Activated T-helper 9 cell treated with anti-CD3 and anti-CD28 coated beads, Interleukin-2, amount 50 U/mL, for 16 hours (primary cell): ENCODE results near the gene ALPP.
"Not testable (repeated sequence)": the region's sequence is repeated elsewhere in the genome, so short reads cannot be mapped to it uniquely, and the experiment has no call there.

ENCODE experiments used
- DNase-seq: peaks from one replicate; pipeline ENCODE4 v3.0.0-alpha.2; 2020; ENCODE audit warnings: low read depth

The ALPP gene

GRCh38 chr2:232406556-232407310, 28.2 kb downstream of the ALPP start, which contains the start of gene ALPG:
Gene ALPG (plus strand): TSS chr2:232406844. CDS start chr2:232406895, 51 bp downstream.
- DNase-seq: no peak

GRCh38 chr2:232407428-232408150, 29.0 kb downstream of the ALPP start:
- DNase-seq: not testable (repeated sequence)

GRCh38 chr2:232408269-232408668, 29.7 kb downstream of the ALPP start:
- not testable (repeated sequence) for DNase-seq

GRCh38 chr2:232409617-232410016, 31.1 kb downstream of the ALPP start:
- not testable (repeated sequence) for DNase-seq

- no peak for DNase-seq
These were observed 31.8 kb downstream of the ALPP start for GRCh38 chr2:232410238-232410900.

- DNase-seq: no peak
These were observed 33.5 kb downstream of the ALPP start for GRCh38 chr2:232411901-232412629.

GRCh38 chr2:232412986-232413385, 34.4 kb downstream of the ALPP start:
- DNase-seq: no peak

- no peak for DNase-seq
These were observed 36.7 kb downstream of the ALPP start for GRCh38 chr2:232415138-232415690.

- DNase-seq: no peak
These were observed 37.4 kb downstream of the ALPP start for GRCh38 chr2:232415736-232416520.

GRCh38 chr2:232416521-232417470, 38.2 kb downstream of the ALPP start:
- no peak for DNase-seq

- no peak for DNase-seq
These were observed 38.9 kb downstream of the ALPP start for GRCh38 chr2:232417489-232417888.

- DNase-seq: no peak
These were observed 39.5 kb downstream of the ALPP start for GRCh38 chr2:232418056-232418455.

- DNase-seq: no peak
These were observed 40.1 kb downstream of the ALPP start for GRCh38 chr2:232418466-232419244.

- DNase-seq: no peak
These were observed 40.9 kb downstream of the ALPP start for GRCh38 chr2:232419245-232420072.

- no peak for DNase-seq
These were observed 41.5 kb downstream of the ALPP start for GRCh38 chr2:232420073-232420454.

GRCh38 chr2:232420463-232421188, 42.1 kb downstream of the ALPP start:
- no peak for DNase-seq

GRCh38 chr2:232421189-232421785, 42.7 kb downstream of the ALPP start:
- no peak for DNase-seq
